Measurements from ENCODE around the gene PER2. TPM values are rescaled to one million over a fixed set of nuclear protein-coding genes. Genes with fewer than 3 reads are reported as not detected.

The PER2 gene
- total and polyA plus RNA-seq, 2 of the 13 experiments (the other 11 are each of a cell fraction or from before 2014, with no cell fraction given), result 5.1 to 9.4 TPM

DNA sequence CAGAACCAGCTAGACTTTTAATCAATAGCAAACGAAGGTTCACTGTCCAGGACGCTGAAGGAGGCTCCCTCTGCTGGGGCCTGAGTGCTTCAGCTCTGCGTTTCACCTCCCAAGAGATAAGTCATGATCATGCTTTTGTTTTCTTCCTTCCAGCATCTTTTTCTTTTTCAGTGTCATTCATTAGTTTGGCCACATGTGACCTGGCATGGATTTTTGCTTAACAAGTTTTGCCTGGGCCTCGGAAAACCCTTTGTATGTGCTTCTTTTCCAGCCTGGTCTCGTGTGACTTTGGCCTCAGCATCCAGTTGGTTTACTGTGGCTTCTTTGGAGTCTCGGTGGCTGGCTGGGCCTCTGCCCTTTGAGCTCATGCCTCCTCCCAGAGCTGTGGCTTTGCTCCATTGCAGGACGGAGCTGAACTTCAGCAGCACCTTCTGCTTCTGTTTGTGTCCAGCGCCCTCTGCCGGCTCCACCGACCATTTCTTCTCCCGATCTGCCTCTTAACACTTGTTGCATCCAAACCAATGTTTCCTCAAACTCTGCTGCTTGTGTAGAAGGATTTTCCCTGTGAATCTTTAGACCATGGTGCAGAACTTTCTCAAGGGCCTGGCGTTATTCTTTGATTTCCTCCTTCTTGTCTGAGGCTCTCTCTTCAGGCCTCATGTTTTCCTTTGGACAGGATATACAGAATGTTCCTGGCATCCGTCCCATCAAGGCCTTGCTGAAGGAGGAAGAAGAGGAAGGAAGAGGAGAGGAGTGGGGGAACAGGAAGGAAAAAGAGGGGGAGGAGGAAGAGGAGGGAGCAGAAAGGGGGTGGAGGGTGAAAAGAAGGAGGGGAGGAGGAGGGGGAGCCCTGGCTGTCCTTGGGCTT, 25.0 kb downstream of the PER2 start (continued):
- TF ChIP-seq RXRB (CRISPR knock-in tag; IDR thresholded peaks at IDR 0.05; ENCODE audit: borderline replicate concordance) (peak; percentile 73; the same call in 1 of the 2 replicates), ZNF546 (CRISPR knock-in tag; conservative IDR thresholded peaks at IDR 0.05) (no peak), BCL6 (CRISPR knock-in tag; IDR thresholded peaks at IDR 0.05) (no peak; the same call in none of the 2 replicates), PCBP1 (IDR thresholded peaks at IDR 0.05; ENCODE audit: borderline replicate concordance, low read depth, low read length) (0 out of 2 replicates have a peak, but pooled peaks have one; percentile 54), ETV6 (CRISPR knock-in tag; conservative IDR thresholded peaks at IDR 0.05) (0 out of 2 replicates have a peak, but pooled peaks have one; percentile 18), HMG20B (CRISPR knock-in tag; conservative IDR thresholded peaks at IDR 0.05) (no peak), NFRKB (IDR thresholded peaks at IDR 0.05) (no peak), SAFB2 (CRISPR knock-in tag; IDR thresholded peaks at IDR 0.05; ENCODE audit: borderline replicate concordance, low read depth) (0 out of 2 replicates have a peak, but pooled peaks have one; percentile 31), ONECUT2 (CRISPR knock-in tag; IDR thresholded peaks at IDR 0.05) (peak; percentile 73)
- TF ChIP-seq, protein P1, sequence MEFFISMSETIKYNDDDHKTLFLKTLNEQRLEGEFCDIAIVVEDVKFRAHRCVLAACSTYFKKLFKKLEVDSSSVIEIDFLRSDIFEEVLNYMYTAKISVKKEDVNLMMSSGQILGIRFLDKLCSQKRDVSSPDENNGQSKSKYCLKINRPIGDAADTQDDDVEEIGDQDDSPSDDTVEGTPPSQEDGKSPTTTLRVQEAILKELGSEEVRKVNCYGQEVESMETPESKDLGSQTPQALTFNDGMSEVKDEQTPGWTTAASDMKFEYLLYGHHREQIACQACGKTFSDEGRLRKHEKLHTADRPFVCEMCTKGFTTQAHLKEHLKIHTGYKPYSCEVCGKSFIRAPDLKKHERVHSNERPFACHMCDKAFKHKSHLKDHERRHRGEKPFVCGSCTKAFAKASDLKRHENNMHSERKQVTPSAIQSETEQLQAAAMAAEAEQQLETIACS (CRISPR knock-in tag; IDR thresholded peaks at IDR 0.05), result 0 out of 2 replicates have a peak, but pooled peaks have one; percentile 46
- TF ChIP-seq, protein P2, sequence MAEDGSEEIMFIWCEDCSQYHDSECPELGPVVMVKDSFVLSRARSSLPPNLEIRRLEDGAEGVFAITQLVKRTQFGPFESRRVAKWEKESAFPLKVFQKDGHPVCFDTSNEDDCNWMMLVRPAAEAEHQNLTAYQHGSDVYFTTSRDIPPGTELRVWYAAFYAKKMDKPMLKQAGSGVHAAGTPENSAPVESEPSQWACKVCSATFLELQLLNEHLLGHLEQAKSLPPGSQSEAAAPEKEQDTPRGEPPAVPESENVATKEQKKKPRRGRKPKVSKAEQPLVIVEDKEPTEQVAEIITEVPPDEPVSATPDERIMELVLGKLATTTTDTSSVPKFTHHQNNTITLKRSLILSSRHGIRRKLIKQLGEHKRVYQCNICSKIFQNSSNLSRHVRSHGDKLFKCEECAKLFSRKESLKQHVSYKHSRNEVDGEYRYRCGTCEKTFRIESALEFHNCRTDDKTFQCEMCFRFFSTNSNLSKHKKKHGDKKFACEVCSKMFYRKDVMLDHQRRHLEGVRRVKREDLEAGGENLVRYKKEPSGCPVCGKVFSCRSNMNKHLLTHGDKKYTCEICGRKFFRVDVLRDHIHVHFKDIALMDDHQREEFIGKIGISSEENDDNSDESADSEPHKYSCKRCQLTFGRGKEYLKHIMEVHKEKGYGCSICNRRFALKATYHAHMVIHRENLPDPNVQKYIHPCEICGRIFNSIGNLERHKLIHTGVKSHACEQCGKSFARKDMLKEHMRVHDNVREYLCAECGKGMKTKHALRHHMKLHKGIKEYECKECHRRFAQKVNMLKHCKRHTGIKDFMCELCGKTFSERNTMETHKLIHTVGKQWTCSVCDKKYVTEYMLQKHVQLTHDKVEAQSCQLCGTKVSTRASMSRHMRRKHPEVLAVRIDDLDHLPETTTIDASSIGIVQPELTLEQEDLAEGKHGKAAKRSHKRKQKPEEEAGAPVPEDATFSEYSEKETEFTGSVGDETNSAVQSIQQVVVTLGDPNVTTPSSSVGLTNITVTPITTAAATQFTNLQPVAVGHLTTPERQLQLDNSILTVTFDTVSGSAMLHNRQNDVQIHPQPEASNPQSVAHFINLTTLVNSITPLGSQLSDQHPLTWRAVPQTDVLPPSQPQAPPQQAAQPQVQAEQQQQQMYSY (CRISPR knock-in tag; IDR thresholded peaks at IDR 0.05), result no peak
- TF ChIP-seq, protein P3, sequence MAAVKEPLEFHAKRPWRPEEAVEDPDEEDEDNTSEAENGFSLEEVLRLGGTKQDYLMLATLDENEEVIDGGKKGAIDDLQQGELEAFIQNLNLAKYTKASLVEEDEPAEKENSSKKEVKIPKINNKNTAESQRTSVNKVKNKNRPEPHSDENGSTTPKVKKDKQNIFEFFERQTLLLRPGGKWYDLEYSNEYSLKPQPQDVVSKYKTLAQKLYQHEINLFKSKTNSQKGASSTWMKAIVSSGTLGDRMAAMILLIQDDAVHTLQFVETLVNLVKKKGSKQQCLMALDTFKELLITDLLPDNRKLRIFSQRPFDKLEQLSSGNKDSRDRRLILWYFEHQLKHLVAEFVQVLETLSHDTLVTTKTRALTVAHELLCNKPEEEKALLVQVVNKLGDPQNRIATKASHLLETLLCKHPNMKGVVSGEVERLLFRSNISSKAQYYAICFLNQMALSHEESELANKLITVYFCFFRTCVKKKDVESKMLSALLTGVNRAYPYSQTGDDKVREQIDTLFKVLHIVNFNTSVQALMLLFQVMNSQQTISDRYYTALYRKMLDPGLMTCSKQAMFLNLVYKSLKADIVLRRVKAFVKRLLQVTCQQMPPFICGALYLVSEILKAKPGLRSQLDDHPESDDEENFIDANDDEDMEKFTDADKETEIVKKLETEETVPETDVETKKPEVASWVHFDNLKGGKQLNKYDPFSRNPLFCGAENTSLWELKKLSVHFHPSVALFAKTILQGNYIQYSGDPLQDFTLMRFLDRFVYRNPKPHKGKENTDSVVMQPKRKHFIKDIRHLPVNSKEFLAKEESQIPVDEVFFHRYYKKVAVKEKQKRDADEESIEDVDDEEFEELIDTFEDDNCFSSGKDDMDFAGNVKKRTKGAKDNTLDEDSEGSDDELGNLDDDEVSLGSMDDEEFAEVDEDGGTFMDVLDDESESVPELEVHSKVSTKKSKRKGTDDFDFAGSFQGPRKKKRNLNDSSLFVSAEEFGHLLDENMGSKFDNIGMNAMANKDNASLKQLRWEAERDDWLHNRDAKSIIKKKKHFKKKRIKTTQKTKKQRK (IDR thresholded peaks at IDR 0.05; ENCODE audit: low read length), result no peak
- TF ChIP-seq, protein P4, sequence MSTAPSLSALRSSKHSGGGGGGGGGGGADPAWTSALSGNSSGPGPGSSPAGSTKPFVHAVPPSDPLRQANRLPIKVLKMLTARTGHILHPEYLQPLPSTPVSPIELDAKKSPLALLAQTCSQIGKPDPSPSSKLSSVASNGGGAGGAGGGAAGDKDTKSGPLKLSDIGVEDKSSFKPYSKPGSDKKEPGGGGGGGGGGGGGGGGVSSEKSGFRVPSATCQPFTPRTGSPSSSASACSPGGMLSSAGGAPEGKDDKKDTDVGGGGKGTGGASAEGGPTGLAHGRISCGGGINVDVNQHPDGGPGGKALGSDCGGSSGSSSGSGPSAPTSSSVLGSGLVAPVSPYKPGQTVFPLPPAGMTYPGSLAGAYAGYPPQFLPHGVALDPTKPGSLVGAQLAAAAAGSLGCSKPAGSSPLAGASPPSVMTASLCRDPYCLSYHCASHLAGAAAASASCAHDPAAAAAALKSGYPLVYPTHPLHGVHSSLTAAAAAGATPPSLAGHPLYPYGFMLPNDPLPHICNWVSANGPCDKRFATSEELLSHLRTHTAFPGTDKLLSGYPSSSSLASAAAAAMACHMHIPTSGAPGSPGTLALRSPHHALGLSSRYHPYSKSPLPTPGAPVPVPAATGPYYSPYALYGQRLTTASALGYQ (CRISPR knock-in tag; IDR thresholded peaks at IDR 0.05), result peak; percentile 82
- TF ChIP-seq, protein P5, sequence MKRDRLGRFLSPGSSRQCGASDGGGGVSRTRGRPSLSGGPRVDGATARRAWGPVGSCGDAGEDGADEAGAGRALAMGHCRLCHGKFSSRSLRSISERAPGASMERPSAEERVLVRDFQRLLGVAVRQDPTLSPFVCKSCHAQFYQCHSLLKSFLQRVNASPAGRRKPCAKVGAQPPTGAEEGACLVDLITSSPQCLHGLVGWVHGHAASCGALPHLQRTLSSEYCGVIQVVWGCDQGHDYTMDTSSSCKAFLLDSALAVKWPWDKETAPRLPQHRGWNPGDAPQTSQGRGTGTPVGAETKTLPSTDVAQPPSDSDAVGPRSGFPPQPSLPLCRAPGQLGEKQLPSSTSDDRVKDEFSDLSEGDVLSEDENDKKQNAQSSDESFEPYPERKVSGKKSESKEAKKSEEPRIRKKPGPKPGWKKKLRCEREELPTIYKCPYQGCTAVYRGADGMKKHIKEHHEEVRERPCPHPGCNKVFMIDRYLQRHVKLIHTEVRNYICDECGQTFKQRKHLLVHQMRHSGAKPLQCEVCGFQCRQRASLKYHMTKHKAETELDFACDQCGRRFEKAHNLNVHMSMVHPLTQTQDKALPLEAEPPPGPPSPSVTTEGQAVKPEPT (CRISPR knock-in tag; IDR thresholded peaks at IDR 0.05; ENCODE audit: low read depth), result no peak
- TF ChIP-seq, protein P6, sequence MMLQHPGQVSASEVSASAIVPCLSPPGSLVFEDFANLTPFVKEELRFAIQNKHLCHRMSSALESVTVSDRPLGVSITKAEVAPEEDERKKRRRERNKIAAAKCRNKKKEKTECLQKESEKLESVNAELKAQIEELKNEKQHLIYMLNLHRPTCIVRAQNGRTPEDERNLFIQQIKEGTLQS (CRISPR knock-in tag; IDR thresholded peaks at IDR 0.05), result no peak
